ENCODE results near the gene FMO5.

FMO5 gene, protein sequence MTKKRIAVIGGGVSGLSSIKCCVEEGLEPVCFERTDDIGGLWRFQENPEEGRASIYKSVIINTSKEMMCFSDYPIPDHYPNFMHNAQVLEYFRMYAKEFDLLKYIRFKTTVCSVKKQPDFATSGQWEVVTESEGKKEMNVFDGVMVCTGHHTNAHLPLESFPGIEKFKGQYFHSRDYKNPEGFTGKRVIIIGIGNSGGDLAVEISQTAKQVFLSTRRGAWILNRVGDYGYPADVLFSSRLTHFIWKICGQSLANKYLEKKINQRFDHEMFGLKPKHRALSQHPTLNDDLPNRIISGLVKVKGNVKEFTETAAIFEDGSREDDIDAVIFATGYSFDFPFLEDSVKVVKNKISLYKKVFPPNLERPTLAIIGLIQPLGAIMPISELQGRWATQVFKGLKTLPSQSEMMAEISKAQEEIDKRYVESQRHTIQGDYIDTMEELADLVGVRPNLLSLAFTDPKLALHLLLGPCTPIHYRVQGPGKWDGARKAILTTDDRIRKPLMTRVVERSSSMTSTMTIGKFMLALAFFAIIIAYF

DNA sequence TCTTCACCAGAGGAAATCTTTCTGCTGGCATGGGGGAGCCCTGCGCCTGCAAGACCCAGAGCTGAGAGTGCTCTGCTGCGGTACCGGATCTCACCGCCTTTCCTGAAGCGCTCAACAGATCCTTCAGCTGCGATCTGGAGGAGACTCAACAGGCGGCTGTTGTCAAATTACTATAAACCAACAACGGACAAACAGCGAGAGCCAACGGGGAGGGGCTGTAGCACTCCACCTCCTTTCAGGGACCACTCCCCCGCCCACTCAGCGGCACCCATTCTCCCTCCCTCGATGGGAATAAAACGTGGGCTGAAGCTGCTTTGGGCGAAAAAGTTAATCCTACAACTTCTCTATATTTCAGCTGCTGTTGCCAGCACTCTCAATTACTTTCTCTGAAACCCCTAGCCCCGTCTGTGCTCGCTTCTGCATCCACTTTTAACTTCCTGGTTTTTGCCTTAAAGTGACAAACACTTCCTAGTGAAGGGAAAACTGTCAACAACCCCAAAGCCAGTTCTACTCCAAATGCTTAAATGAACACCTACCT lies at the start of gene FMO5:
Gene FMO5, minus strand, starts transcription at position 147 of the 538 bp plus-strand sequence. CDS start 310 bp downstream, outside the sequence.
- peak; percentile 19 to 29 for DNase-seq (ENCODE audit: low read depth in 2 of 2)

DNA sequence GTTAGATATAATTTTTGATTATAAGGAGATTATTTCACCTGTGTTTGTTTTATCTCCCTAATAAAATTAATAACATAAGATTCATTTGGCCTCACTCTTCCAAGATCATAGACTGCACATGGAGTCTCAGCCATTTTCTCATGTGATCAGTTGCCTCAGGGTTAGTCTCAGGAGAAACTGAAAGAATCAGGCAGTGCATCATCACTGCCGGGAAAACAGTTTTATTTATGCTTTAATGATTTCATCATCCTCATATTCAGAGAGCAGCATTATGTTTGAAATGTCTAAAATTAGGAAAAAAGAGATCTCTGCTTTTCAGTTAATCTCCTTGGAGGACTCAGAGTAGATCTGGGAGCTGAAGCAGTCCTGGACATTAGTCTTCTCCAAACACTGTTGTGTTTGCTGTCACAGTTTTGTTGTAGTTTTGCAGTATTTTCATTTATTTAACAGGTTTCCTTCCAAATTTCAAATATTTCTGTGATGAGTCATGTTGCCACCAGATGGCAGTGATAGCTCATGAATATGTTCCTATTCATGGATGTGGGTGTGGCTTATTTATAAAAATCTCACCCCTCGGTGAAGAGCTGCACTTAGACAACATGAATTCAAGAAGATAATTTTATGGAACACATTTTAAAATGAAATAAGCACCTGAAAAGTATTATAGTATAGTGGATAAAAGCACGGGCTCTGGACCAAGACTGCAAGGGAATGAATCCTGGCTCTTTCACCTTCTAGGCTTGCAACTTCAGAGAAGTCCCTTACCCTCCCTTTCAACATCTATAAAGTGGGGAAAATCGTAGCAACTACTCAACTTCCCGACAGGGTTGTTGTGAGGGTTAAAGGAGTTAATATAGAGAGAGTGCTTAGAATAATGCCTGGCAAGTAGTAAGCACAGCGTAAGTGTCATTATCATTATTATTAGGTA lies 48.5 kb upstream of the FMO5 start:
- DNase-seq (ENCODE audit: low read depth in 2 of 2): no peak

DNA sequence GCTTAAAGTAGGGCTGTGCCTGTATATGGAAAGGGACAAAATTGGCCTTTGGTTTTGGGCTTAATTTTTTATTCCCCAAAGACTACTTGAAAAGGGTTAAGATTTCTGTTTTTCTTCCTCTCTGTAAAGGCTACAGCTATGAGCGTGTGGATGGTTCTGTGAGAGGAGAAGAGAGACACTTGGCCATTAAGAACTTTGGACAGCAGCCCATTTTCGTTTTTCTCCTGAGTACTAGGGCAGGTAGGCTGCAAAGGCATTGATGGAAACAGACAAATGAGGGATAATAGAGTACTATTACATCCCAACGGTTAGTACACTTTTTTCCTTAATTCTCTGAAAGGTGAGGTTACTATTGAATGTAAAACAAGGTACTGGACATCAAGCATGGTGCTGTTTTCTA lies 46.9 kb upstream of the FMO5 start:
- DNase-seq (ENCODE audit: low read depth in 2 of 2): no peak

DNA sequence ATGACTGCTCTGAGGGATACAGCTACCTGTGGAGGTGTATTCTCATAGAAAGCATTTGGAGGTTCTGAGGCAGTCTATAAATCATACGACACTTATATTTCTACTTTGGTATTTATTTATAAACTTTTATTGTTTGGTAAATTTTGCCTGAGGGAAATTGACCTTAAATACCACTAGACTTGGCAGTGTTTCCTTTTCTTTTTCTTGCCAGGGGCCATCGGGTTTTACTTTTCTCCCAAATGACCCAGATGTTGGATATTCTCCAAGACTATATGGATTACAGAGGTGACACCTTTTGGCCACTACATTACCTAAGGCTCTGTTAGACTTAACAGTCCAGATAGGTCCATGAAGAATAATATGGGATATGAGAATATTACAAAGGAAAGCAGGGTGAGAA lies 45.6 kb upstream of the FMO5 start:
- DNase-seq (ENCODE audit: low read depth in 2 of 2): no peak

DNA sequence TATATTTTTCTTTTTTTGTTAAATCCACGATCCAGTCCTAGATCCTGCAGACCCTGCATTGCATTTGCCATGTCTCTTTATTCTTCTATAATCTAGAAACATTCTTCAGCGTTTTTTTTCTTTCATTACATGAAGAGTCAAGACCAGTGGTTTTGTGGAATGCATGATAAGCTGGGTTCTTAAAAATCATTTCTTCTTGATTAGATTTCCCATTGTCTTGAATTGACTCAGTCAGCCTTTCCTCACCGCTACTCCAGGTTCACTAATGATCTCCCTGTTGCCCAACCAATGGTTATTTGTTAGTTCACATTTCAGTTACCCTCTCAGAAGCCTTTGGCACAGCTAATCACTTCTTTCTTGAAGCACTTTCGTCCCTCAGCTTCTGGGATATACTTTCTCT lies 42.6 kb upstream of the FMO5 start:
- DNase-seq (ENCODE audit: low read depth in 2 of 2): no peak

DNA sequence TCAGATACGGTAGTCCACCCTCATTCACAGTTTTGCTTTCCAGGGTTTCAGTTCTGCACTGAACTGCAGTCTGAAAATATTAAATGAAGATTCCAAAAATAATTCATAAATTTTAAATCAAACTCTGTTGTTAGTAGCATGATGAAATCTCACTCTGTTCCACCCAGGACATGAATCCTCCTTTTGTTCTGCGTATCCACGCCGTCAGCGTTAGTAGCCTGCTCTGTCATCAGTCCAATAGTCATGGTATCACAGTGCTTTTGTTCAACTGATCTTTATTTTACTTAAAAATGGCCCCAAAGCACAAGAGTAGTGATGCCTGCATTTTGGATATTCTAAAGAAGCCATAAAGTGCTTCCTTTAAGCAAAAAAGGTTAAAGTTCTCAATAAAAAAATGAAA lies 41.2 kb upstream of the FMO5 start:
- no peak for DNase-seq (ENCODE audit: low read depth in 2 of 2)

DNA sequence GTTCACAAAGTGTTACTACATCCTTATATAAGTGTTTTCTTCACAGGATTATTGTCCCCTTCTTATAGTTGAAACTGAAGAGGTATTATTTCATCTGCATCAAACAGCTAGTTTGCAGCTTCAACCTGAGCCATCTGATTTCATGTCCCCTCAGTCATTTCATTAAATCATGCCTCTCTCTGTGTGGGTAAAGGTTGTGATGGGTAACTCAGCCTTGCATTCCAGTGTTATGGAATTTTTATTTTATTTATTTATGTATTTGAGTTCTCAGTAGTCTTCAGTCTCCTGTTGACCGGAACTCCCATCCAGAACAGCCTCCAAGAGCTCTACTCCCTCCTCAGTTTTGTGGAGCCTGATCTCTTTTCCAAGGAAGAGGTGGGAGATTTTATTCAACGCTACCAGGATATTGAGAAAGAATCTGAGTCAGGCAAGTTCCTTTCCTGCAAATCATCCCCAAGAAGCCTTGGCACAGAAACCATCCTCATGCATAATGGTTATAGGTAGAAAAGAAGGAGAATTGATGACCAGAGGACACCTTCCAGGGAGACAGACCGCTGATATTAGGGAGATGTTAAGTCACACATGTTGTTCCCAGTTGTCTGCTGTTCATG lies 39.1 kb upstream of the FMO5 start:
- DNase-seq (ENCODE audit: low read depth in 2 of 2): no peak

DNA sequence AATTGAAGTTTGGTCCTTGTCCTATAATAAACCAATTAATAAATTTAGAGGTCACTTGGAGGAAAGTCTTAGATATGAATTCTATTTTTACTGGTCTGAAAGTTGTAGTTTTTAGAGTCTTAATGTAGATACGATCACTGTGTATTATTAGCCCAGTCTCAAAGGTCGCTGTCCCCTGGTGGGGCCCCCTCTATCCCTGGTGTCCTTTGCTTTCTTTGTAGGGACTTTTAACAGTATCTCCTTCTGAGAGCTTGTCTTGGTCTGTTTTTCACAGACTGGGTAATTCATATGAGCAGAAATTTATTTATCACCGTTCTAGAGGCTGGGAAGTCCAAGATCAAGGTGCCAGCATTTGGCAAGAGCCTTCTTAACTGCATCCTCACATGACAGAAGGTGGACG lies 35.8 kb upstream of the FMO5 start:
- DNase-seq (ENCODE audit: low read depth in 2 of 2): no peak

DNA sequence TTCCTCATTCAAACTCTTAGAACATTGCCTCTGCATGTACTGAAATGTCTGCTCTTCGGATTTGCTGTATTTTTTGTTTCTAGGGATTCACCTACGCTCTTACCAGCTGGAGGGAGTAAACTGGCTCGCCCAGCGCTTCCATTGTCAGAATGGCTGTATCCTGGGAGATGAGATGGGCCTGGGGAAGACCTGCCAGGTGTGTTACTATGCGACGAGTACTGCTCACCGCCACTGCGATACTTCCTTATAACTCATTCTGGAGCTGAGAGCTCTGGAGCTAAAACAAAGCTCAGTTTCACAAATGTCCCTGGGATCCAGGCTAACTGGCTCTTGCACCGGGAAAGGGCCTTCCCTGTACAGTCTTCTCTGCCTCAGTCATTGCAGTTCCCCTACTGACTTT lies 27.4 kb upstream of the FMO5 start:
- DNase-seq (ENCODE audit: low read depth in 2 of 2): no peak

DNA sequence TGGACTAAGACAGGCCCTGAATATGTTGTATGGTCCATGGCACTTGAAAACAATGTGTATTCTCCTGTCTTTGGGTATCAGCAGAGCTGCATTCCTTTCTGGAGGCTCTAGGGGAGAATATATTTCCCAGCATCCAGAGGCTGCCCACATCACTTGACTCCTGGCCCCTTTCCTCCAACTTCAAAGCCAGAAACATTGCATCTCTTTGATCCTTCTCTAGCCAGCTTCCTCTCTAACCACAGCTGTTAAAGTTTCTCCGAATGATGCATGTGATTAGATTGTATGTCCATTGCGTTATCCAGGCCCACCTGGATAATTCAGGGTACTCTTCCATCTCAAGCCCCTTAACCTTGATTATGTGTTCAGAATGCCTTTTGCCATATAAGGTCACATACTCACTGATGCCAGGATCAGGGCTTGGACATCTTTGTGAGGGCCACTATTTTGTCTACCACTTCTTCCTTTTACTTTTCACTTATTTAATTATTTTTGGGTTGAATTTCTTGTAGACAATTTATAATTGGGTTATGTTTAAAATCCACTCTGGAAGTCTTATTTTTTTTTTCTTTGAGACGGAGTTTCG lies 22.6 kb upstream of the FMO5 start:
- no peak for DNase-seq (ENCODE audit: low read depth in 2 of 2)

DNA sequence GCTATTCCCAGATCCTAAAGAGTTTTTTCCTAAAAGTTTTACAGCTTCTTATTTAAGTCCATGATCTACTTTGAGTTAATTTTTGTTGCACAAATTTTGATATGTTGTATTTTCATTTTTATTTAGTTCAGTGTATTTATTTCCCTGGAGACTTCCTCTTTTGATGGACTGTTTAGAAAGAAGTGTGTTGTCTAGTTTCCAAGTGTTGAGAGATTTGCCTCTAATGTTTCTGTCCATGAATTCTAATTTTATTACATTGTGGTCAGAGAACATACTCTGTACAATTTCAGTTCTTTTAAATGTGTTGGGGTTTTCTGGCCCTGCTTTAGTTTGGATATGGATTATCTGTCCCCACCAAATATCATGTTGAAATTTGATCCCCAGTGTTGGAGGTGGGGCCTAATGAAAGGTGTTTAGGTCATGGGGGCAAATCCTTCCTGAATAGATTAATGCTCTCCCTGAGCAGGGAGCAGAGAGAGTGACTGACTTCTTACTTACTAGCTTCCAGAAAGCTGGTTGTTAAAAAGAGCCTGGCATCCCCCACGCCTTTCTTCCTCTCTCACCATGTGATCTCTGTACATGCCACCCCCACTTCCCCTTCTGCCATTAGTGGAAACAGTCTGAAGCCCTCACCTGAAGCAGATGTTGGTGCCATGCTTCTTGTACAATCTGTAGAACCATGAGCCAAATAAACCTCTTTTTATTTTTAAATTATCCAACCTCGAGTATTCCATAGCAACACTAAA lies 21.9 kb upstream of the FMO5 start:
- no peak for DNase-seq (ENCODE audit: low read depth in 2 of 2)

DNA sequence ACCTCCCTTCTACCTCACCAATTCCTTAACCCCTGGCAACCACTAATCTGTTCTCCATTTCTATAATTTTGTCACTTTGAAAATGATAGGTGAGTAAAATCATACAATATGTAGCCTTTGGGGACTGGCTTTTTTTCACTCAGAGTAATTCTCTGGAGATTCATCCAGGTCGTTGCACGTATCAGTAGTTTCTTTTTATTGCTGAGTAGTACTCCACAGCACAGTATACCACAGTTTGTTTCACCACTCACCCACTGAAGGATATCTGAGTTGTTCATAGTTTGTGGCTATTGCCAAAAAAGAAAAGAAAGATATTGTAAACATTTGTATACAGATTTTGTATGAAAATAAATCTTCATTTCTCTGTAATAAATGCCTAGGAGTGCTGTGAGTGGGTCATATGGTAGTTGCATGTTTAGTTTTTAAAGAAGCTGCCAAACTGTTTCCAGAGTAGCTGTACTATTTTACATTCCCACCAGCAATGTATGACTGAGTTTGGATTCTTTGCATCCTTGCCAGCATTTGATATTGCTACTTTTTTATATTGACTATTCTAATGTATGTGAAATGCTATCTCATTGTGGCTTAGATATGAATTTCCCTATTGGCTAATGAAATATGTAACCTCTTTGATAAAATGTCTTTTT lies 21.0 kb upstream of the FMO5 start:
- DNase-seq (ENCODE audit: low read depth in 2 of 2): no peak

DNA sequence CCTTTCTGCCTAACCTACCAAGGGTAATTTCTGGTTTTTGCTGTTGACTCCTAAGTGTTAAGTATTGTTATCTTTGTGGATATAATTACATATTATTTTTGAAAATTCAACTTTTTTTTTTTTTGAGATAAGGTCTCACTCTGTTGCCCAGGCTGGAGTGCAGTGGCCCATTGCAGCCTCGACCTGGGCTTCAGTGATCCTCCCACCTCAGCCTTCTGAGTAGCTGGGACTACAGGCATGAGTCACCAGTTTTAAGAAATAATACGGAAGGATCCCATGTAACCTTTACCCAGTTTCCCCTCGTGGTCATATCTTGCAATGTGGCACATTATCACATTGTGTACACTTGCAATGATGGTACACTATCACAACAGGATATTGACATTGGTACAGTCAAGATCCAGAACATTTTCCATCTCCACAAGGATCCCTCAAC lies 20.5 kb upstream of the FMO5 start:
- DNase-seq (ENCODE audit: low read depth in 2 of 2): no peak

DNA sequence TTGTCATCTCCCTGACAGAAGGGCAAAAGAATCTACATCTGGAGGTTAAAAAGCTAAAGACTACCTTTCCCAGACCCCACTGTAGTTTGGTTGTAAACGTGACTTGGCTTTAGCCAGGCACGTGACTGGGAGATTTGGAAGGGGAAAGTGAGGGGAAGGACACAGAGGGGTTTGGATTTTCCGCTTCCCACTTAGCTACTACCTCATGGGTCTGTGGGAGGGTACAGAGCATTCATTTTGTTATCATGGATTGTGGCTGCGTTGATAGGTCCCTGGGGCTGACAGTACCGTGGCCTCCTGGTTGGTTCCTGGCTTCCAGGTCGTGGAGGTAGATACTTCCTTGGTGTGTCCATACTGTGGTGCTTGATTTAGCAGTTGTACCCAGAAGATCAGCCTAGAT lies 20.0 kb upstream of the FMO5 start:
- no peak for DNase-seq (ENCODE audit: low read depth in 2 of 2)

DNA sequence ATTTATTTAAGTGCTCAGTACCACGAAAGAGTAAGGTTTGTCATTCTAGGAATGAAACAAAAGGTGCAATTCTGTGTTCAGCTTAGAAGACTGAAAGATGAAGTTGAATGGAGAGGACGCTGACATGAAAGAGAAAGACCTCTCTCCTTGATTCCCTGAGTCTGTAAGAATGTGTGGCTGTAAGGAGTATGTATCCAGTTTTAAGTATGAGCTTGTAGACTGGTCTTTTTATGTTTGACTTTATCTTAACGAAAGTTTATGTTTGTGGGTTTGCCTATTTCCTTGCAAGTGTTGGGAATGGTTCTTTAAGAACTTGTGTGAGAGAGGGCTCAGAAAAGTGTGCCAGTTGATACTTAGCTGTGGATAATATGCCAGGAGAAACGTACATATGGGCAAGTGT lies 18.7 kb upstream of the FMO5 start:
- no peak for DNase-seq (ENCODE audit: low read depth in 2 of 2)

DNA sequence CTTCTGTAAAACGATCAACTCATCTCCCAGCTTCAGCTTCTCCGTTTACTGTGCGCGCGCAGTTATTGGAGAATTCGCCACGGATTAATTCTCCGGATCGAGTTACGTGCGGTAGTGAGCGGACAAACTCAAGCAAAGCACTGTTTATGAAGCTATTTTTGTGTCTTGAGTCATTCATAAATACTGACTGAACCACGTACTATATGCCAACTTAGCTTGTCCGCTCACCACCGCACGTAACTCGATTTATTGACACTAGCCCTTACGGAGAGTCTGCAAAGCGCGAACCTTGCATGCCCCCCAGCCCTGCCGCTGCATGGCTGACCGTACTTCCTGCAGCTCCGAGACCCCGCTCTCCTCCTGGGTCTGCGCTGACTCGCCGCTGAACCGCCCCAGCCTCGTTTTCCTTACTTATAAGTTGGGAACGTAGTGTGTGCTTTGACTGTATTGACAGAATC lies 18.1 kb upstream of the FMO5 start:
- no peak for DNase-seq (ENCODE audit: low read depth in 2 of 2)

DNA sequence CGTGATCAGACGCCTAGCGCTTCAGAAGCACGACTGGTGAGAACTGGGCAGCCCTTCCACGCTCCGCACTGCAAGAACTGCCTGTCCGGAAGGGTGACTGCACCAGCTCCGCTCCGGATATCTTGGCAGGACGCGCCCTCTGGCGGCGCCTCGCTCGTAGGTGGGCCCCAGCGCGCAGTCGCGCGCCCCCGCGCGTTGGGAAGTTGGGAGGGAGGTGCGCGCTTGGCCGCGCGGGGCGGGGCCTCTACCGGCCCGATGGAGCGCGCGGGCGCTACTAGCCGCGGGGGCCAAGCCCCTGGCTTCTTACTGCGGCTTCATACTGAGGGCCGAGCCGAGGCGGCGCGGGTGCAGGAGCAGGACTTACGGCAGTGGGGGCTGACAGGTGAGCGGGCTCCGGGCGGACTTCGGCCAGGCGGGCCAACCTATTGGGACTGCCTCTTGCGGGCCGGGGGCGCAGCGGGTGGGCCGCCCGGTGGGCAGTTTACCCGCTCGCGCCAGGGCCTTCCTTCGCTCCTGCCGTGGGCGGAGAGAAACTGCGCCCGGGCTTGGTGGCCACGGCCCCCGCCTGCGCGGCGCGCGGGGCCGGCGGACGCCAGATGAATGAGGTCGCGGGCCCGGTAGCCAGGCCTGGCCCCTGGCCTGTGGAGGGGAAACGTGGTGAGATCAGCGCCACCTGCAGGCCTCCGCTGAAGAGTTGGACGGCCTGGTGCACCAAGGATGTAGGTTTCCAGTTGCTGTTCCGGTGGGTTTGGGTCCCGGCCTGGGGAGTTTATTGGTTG lies 17.5 kb upstream of the FMO5 start, which contains the start of gene CHD1L:
Gene CHD1L, plus strand, starts transcription at position 236 of the 779 bp plus-strand sequence. Its CDS starts 20 bp downstream, at position 256.
- DNase-seq (ENCODE audit: low read depth in 2 of 2): peak; percentile 82 to 92

DNA sequence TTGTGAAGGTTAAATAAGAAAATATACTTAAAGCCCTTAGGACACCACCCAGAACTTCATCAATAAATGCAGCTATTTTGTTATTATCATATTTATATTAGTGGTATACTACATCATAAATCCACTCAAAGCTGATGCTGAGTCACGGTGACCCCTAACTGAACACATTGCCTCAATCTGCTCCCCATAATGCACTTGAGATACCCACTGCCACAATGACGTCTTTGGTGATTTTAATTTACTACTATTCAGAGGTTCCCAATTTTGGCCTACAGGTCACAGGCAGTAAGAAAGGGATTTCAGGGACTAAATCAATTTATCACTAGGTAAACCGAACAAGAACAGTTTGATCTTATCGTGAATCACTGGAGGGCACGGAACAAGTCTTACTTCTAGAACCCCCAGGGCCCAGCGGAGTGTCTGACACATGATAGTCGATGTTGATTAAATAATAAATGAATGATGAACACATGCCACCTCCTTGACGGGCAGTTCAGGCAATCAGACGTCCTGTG lies 16.9 kb upstream of the FMO5 start:
- DNase-seq (ENCODE audit: low read depth in 2 of 2): no peak

Measured in stimulated activated CD8-positive, alpha-beta memory T cell treated with anti-CD3 and anti-CD28 coated beads, Interleukin-7, amount 100 ng/mL, for 4 hours (primary cell).